Fibroblast of the aortic adventitia (primary cell): Measurements from ENCODE around the gene NCKAP5. TPM values are rescaled to one million over a fixed set of nuclear protein-coding genes. Genes with fewer than 3 reads are reported as not detected.
A peak's percentile ranks its signal among the peaks of the same experiment; 100 is the strongest.

Experiments used
- DNase-seq: peaks from one replicate; pipeline ENCODE4 v3.0.0-alpha.2; 2010; ENCODE audit warnings: low read depth
- H3K4me3 ChIP-seq: 2 replicates; pipeline ENCODE4 v1.5.1; 2011; ENCODE audit warnings: low read depth, mild to moderate bottlenecking, control low read depth, low read length, moderate library complexity
- CTCF ChIP-seq: IDR thresholded peaks from 2 replicates; pipeline ENCODE4 v1.5.1; 2011; ENCODE audit warnings: mild to moderate bottlenecking, low read length, control low read depth, inconsistent platforms; ENCODE audit not compliant: insufficient read depth
- total RNA-seq: library from RNA; depleted of rRNA; stranded (reverse); fragments of >200 nt; gene quantifications from 2 replicates; pipeline ENCODE4 v1.2.3, GENCODE V29; 2012; ENCODE audit warnings: low replicate concordance

Gene NCKAP5
- total RNA-seq, 1 donor = 4.4 TPM

GRCh38 chr2:133414486-133415209 lies 153.6 kb downstream of the NCKAP5 start:
- peak; percentile 75 for DNase-seq
- TF ChIP-seq CTCF = no peak
- H3K4me3 ChIP-seq = no peak overlapping the region

- TF ChIP-seq CTCF = no peak
- no peak for DNase-seq
Observed at GRCh38 chr2:133413863-133414262, 154.4 kb downstream of the NCKAP5 start.

GRCh38 chr2:133412694-133413093 lies 155.6 kb downstream of the NCKAP5 start:
- no peak for TF ChIP-seq CTCF
- DNase-seq = no peak

More at GRCh38 chr2:133413863-133414262, 154.4 kb downstream of the NCKAP5 start:
- H3K4me3 ChIP-seq = no peak overlapping the region

GRCh38 chr2:133411857-133412256 lies 156.4 kb downstream of the NCKAP5 start:
- no peak for TF ChIP-seq CTCF
- no peak for DNase-seq
- H3K4me3 ChIP-seq = no peak overlapping the region

More at GRCh38 chr2:133412694-133413093, 155.6 kb downstream of the NCKAP5 start:
- no peak overlapping the region for H3K4me3 ChIP-seq

GRCh38 chr2:133411101-133411500 lies 157.2 kb downstream of the NCKAP5 start:
- no peak for TF ChIP-seq CTCF
- DNase-seq = no peak
- H3K4me3 ChIP-seq = no peak overlapping the region

GRCh38 chr2:133409581-133410285 lies 158.5 kb downstream of the NCKAP5 start:
- no peak overlapping the region for H3K4me3 ChIP-seq
- no peak for TF ChIP-seq CTCF
- DNase-seq = no peak
